Gastroesophageal sphincter (tissue), 4 donors: Measurements from ENCODE around the gene PREX1. TPM values are rescaled to one million over a fixed set of nuclear protein-coding genes. Genes with fewer than 3 reads are reported as not detected.

Experiments
- ATAC-seq: fragments of 150-250 bp; one replicate; pipeline ENCODE4 v1.9.1; 2016; ENCODE audit warnings: mild to moderate bottlenecking, moderate library complexity
- H3K27ac ChIP-seq, 4 donors: fragments of 200-600 bp; sonication (generic) in 3 of 4; 1 replicate in 3 of 4; 2 replicates in 1 of 4; pipeline ENCODE4 v1.5.1; 2016 to 2019
- H3K27me3 ChIP-seq: fragments of 200-600 bp; sonication (generic); one replicate; pipeline ENCODE4 v1.5.1; 2019
- H3K36me3 ChIP-seq, 2 donors: fragments of 200-600 bp; sonication (generic); one replicate each; pipeline ENCODE4 v1.5.1; 2019; ENCODE audit warnings: control low read depth in 1 of 2
- H3K4me1 ChIP-seq, 3 donors: fragments of 200-600 bp; sonication (generic); 1 replicate in 2 of 3; 2 replicates in 1 of 3; pipeline ENCODE4 v1.5.1; 2016 to 2019; ENCODE audit warnings: control low read depth in 2 of 3
- H3K4me3 ChIP-seq, 2 donors: fragments of 200-600 bp; sonication (generic); one replicate each; pipeline ENCODE4 v1.5.1; 2019; ENCODE audit warnings: mild to moderate bottlenecking in 1 of 2, moderate library complexity in 1 of 2
- H3K9me3 ChIP-seq, 3 donors: fragments of 200-600 bp; sonication (generic); one replicate each; pipeline ENCODE4 v1.5.1; 2017 to 2019; ENCODE audit warnings: control low read depth in 2 of 3
- EP300 ChIP-seq: sonication (generic); formaldehyde crosslinking; IDR thresholded peaks from one replicate; pipeline ENCODE4 v1.6.1; 2017; ENCODE audit warnings: antibody characterized with exemption, mild to moderate bottlenecking
- POLR2A ChIP-seq, 2 donors: fragments of 450-650 bp; IDR thresholded peaks; one replicate each; pipeline ENCODE4 v1.6.1; 2017; ENCODE audit warnings: antibody characterized with exemption in 2 of 2, mild to moderate bottlenecking in 2 of 2, moderate library complexity in 1 of 2
- POLR2AphosphoS5 ChIP-seq: sonication (generic); formaldehyde crosslinking; IDR thresholded peaks from one replicate; pipeline ENCODE4 v1.6.1; 2017; ENCODE audit warnings: antibody characterized with exemption
- WGBS, 2 donors: methylation state at CpG; one replicate each; pipeline ENCODE4 v1.1.5; 2018; ENCODE audit warnings: low coverage in 1 of 2; 5-methylcytosine and 5-hydroxymethylcytosine counted together
- total RNA-seq, 4 donors: library from RNA; depleted of rRNA; stranded (reverse); fragments of >200 nt; gene quantifications; one replicate each; pipeline ENCODE4 v1.1.0, GENCODE V29; 2016
- TF ChIP-seq, protein P1 (sequence below), 4 experiments: fragments of 200-600 bp in 2 of 4; fragments of 450-650 bp in 2 of 4; sonication (generic) in 1 of 4; IDR thresholded peaks; one replicate each; pipeline ENCODE4 v1.5.1; 2017 to 2019; ENCODE audit warnings: antibody characterized with exemption in 4 of 4, mild to moderate bottlenecking in 2 of 4, moderate library complexity in 2 of 4

PREX1 gene
- total RNA-seq, 4 donors from 2014 or later, result 16.3 to 35.7 (median 20.0) TPM

- H3K9me3 ChIP-seq, result no peaks in the 10 kb centered on the region
- WGBS, 2 donors, result 67 to 100% methylated on average over 1 to 3 of the region's 10 CpGs
- H3K27me3 ChIP-seq, result no peaks in the 10 kb centered on the region
- ATAC-seq, result no peak
- no peak overlapping the region for H3K27ac ChIP-seq
- H3K36me3 ChIP-seq, result peaks cover 0 to 5% of the 10 kb centered on the region in 2 donors
- no peak overlapping the region for H3K4me3 ChIP-seq
- TF ChIP-seq POLR2AphosphoS5 (no peak), POLR2A (IDR thresholded peaks at IDR 0.05) (no peak), EP300 (no peak)
- TF ChIP-seq, protein P1, sequence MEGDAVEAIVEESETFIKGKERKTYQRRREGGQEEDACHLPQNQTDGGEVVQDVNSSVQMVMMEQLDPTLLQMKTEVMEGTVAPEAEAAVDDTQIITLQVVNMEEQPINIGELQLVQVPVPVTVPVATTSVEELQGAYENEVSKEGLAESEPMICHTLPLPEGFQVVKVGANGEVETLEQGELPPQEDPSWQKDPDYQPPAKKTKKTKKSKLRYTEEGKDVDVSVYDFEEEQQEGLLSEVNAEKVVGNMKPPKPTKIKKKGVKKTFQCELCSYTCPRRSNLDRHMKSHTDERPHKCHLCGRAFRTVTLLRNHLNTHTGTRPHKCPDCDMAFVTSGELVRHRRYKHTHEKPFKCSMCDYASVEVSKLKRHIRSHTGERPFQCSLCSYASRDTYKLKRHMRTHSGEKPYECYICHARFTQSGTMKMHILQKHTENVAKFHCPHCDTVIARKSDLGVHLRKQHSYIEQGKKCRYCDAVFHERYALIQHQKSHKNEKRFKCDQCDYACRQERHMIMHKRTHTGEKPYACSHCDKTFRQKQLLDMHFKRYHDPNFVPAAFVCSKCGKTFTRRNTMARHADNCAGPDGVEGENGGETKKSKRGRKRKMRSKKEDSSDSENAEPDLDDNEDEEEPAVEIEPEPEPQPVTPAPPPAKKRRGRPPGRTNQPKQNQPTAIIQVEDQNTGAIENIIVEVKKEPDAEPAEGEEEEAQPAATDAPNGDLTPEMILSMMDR (IDR thresholded peaks at IDR 0.05), result no peak
- peaks cover 0 to 33% (median 14%) of the 10 kb centered on the region in 3 donors for H3K4me1 ChIP-seq
Observed at GRCh38 chr20:48711696-48712464, 115.9 kb downstream of the PREX1 start.

DNA sequence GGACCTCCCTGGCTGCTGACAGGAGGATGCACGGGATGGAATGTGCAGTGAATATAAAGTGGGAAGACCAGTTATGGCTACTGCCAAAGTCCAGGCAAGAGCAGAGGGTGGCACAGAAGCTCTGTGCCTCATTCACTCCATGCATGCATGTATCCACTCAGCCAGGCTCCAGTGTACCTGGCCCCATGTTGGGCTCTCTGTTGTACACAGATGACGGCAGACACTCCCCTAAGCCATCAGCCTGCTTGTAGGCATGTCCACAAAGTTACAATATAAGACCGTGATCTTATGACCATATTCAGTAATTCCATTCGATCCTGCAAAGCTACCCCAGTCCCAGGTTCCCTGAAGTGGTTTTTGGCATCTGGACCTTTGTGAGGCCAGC is 116.8 kb downstream of the PREX1 start:
- H3K9me3 ChIP-seq, result no peaks in the 10 kb centered on the region
- H3K4me3 ChIP-seq, result no peak overlapping the region
- no peaks in the 10 kb centered on the region for H3K27me3 ChIP-seq
- ATAC-seq, result no peak
- 33 to 80% methylated on average over 1 of the region's 4 CpGs for WGBS, 2 donors
- H3K4me1 ChIP-seq, result peaks cover 0 to 40% (median 19%) of the 10 kb centered on the region in 3 donors
- TF ChIP-seq POLR2AphosphoS5 (no peak), POLR2A (IDR thresholded peaks at IDR 0.05) (no peak)
- TF ChIP-seq, protein P1 (IDR thresholded peaks at IDR 0.05), result no peak
- peaks cover 0 to 5% of the 10 kb centered on the region in 2 donors for H3K36me3 ChIP-seq
- no peak overlapping the region for H3K27ac ChIP-seq

DNA sequence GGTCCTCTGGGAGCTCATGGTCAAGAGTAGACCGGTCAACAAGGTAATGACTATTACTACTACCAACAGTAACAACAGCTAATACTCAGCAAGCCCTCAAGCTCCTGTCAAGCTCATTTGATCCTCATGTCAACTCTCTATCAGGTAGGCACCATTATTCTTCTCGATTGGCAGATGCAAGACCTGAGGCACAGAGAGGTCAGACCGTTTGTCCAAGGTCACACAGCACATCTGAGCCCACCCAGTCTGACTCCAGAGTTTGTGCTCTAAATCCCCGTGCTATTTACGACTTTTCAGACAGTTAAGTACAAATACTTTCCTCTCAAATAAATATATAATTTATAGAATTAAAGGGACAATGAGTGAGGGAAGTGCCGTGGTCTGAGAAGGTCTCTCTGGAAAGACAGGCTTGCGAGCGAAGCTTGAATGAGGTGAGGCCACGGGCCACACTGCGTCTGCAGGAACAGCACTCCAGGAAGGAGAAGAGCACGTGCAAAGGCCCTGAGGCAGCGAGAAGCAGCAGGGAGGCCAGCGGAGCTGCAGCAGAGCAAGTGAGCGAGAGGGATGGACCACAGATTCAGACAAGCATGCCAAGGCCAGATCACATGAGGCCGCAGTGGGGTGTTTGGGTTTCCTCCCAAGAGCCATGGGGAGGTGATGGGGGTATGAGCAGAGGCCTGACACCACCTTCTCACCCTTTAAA is 117.3 kb downstream of the PREX1 start:
- H3K4me3 ChIP-seq, result no peak overlapping the region
- 85 to 97% methylated on average over 5 to 12 of the region's 15 CpGs for WGBS, 2 donors
- no peaks in the 10 kb centered on the region for H3K9me3 ChIP-seq
- H3K4me1 ChIP-seq, result peaks cover 0 to 45% (median 19%) of the 10 kb centered on the region in 3 donors
- no peaks in the 10 kb centered on the region for H3K27me3 ChIP-seq
- TF ChIP-seq, protein P1 (IDR thresholded peaks at IDR 0.05), result no peak
- TF ChIP-seq EP300, result no peak
- no peak for TF ChIP-seq POLR2AphosphoS5
- no peak for TF ChIP-seq POLR2A (IDR thresholded peaks at IDR 0.05)
- peaks cover 0 to 5% of the 10 kb centered on the region in 2 donors for H3K36me3 ChIP-seq
- H3K27ac ChIP-seq, result no peak overlapping the region
- ATAC-seq, result no peak

DNA sequence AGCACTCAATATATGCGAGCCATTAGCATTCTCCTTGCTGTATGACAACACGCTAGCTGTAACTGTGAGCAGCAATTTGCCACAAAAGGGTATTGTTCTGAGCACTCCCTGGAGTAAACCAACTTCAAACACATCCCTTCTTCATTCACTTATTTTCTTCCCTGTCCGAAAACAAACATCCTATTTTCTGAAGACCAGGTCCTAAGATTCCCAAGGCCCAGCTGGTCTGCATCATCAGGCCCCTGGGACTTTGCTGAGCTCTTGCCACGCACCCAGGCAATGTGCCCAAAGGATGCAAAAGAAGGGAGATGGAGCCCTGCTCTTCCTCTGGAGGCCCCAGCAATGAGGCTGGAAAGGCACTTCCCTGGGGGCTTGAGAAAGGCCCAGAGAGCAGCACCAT is 118.1 kb downstream of the PREX1 start:
- Histone ChIP-seq H3K9me3 (no peaks in the 10 kb centered on the region), H3K27me3 (no peaks in the 10 kb centered on the region), H3K27ac (no peak overlapping the region), H3K36me3 (peaks cover 0 to 5% of the 10 kb centered on the region in 2 donors), H3K4me3 (no peak overlapping the region), H3K4me1 (peaks cover 0 to 53% (median 24%) of the 10 kb centered on the region in 3 donors)
- WGBS, 2 donors, result 74 to 94% methylated on average over 2 to 3 of the region's 4 CpGs
- TF ChIP-seq EP300 (no peak), POLR2AphosphoS5 (no peak), POLR2A (IDR thresholded peaks at IDR 0.05) (no peak)
- TF ChIP-seq, protein P1 (IDR thresholded peaks at IDR 0.05), result no peak
- no peak for ATAC-seq
